Epithelial cell of prostate (primary cell): ENCODE measurements around the gene LRRC42.
"Not testable (repeated sequence)": the region's sequence is repeated elsewhere in the genome, so short reads cannot be mapped to it uniquely, and the experiment has no call there.

Experiments used
- DNase-seq: peaks from one replicate; pipeline ENCODE4 v3.0.0-alpha.2; 2011; ENCODE audit warnings: low read depth, low spot score
- H3K27ac ChIP-seq: fragments of 450-650 bp; 2 replicates; pipeline ENCODE4 v1.5.1; 2017; ENCODE audit warnings: mild to moderate bottlenecking

LRRC42 gene

DNA sequence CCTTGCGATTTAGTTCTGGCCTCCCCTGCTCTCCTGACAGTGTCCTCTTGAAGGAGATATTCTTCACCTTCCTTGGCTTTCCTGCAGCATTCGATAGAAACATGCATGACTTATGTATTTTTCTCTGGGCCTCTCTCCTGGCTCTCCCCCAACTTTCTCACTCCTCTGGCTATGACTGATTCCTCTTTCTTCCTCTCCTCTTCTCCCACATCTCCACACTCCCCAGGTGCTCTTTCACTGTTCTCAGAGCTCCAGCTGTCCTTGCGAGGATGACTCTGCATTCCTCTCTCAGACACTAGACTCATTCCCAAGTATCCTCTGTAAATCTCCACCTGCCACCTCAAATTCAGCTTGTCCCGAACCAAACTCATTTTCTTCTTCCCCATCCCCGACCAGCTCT lies 18.0 kb downstream of the LRRC42 start:
- H3K27ac ChIP-seq = no peak overlapping the region
- DNase-seq = no peak

DNA sequence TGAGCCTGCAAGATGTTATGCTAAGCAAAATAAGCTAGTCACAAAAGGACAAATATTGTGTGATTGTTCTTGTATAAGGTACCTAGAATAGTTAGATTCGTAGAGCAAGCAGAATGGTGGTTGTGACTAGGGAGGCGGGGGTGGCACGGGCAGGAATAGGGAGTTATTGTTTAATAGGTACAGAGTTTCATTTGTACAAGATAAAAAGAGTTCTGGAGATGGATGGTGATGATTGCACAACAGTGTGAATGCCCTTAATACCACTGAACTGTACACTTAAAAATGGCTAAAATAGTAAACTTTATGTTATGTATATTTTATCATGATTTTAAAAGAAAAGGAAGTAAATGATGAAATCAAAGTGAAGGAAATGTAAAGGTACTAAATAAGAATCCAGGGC lies 20.6 kb downstream of the LRRC42 start:
- DNase-seq = no peak
- no peak overlapping the region for H3K27ac ChIP-seq

DNA sequence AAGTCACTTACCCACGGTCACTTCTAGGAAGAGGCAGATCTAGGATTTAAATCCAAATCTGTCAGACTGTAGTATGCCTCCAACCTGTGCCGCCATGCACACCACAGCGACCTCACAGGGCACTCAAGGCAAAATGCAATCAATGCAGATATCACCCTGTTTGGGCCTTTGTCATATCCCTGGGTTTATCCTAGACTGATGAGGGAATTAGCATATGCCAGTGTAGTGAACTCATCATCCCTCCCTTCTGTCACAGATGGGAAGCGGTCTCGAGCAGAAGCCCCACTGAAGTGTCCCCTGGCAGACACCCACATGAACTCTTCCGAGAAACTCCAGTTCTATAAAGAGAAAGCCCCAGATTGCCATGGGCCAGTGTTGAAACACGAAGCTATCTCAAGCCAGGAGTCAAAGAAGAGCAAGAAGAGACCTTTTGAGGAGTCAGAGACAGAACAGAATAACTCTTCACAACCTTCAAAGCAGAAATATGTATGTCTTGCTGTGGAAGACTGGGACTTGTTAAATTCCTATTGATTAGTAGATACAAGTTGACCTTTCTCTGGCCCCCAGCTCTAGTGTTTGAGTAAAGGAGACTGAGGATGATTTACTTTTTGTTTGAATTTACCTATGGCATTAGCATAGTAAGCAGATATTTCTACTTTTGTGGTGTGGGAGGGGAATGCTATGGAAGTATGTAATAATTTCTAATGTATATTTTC lies 21.4 kb downstream of the LRRC42 start:
- H3K27ac ChIP-seq = no peak overlapping the region
- no peak for DNase-seq

DNA sequence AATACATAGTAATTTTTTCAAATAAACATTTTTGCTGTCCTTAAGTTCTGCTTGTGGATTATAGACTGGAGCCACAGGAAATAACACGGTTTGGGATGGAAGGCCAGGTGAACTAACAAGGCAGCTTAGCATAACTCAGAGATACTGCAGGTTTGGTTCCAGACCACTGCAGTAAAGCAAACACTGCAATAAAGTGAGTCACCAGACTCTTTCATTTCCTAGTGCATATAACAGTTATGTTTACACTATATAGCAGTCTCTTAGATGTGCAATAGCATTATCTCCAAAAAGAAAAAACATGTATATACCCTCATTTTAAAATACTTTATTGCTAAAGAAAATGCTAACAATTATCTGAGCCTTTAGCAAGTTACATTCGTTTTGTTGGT lies 22.0 kb downstream of the LRRC42 start:
- H3K27ac ChIP-seq = no peak overlapping the region
- peak; percentile 2 for DNase-seq

DNA sequence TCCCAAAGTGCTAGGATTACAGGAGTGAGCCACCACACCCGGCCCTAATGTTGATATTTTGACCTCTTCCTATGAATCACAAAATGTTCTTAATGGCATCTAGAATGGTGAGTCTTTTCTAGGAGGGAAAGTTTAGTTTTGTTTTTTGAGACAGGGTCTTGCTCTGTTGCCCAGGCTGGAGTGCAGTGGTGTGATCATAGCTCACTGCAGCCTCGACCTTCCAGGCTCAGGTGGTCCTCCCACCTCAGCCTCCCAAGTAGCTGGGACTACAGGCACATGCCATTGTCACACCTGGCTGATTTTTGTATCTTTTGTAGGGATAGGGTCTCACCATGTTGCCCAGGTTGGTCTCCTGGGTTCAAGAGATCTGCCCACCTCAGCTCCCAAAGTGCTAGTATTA lies 23.2 kb downstream of the LRRC42 start:
- not testable (repeated sequence) for H3K27ac ChIP-seq, DNase-seq

DNA sequence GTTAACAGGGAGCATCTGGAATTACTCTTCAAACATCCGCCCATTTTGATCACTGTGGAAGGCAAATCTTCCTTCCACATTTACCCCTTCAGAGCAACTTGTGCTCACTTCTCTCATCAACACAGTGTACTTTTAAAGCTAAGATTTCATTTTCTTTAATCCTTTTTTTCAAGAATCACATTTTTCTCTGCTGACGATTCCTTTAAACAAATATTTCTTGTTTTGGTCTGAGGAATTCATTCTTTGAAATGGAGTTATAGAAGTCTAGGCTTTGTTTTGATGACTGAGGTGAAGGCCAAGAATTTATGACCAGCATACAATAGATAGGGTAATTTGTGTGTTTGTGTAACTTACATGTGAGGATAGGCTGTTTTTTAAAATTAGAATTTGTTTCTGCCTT lies 25.6 kb downstream of the LRRC42 start:
- no peak for DNase-seq
- no peak overlapping the region for H3K27ac ChIP-seq

DNA sequence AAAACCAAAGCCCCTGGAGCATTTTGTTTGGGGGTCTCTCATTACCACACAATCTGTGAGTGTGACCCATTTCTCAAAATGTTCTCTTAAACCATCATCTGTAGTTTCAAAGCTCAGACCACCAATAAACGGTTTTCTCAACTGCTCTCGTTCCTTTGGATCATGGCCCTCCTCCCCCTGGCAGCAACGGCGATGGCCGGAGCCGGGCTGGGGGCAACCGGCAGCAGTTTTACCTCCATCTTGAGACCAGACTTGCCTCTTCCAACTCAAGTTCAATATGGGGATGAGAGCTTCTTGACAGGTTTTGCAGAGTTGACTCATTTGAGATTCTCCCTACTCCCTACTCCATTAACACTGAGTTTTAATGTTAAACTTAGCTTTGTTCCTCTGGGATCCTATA lies 29.7 kb downstream of the LRRC42 start:
- DNase-seq = no peak
- H3K27ac ChIP-seq = no peak overlapping the region

DNA sequence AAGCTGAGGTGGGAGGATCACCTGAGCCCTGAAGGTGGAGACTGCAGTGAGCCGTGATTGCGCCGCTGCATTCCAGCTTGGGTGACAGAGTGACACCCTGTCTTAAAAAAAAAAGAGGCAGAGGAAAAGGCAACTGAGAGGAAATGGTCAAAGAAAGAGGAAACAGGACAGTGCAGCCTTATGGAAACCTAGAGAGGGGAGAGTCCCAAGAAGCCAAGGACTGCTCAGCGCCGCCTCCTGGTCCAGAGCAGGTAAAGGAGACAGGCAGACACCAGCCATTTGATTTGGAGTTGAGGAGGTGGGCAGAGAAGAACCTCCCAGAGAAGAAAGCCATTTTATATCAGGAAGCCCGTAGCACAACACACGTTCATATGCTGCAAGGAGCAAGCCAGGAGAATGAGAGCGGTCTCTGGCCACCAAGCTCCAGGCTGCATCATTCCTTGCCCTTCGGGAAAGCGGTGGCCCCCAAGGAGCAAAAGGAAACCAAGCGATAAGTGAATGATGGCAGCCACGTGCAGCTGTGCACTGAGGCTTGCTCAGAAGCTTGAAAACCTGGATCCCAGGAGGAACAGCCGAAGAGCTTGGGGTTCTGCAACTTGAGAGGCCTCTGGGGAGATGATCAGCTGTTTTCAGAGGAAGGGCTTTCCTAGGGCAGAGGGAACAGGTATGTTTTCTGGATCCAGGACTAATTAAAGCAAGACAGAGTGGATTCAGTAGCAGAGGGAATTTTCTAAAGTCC lies 33.7 kb downstream of the LRRC42 start:
- DNase-seq = no peak
- H3K27ac ChIP-seq = no peak overlapping the region

DNA sequence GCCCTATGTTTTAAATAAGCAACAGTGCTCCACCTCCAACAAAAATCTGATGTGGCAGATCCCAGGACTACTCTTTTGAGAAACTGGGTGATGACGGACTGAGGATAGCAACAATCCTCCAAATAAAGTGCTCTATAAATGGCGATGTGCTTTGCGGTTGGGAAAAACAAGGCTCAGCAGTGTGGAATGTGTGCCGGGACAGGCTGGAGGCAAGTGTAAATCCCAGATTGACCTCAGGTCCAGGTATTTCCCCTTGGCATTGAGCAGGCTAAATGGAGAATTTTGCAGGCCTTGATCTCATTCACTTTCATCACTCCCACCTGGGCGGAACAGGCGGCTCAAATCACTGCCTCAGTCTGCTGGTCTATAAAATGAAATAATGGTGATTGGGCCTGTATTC lies 35.1 kb downstream of the LRRC42 start:
- H3K27ac ChIP-seq = no peak overlapping the region
- DNase-seq = no peak

DNA sequence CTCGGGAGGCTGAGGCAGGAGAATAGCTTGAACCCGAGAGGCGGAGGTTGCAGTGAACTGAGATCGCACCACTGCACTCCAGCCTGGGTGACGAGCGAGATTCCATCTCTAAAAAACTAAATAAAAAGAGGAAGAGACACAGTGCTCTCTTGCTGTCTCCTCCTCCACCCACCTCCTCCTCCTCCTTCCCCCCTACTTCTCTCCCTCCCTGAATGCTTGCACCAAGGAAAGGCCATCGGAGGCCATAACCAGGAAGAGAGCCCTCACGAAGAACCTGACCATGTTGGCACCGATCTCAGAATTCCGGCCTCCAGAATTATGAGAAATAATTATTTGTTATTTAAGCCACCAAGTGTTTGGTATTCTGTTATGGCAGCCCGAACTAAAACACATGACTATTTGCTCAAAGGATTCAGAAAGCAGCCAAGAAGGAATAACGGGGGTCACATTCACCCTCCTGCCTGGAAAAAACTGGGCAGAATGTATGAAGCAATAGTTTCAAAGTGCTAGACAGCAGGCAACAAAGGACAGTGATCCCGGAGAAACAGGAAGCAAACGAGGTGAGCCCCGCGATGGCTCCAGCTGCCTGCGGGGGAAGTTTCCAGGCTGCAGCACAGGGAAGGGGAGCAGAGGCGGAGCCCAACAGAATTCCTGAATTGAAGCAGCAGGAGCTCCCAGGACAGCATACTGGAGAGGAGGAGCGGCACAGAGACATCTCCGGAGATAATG lies 36.0 kb downstream of the LRRC42 start:
- DNase-seq = no peak
- H3K27ac ChIP-seq = no peak overlapping the region

DNA sequence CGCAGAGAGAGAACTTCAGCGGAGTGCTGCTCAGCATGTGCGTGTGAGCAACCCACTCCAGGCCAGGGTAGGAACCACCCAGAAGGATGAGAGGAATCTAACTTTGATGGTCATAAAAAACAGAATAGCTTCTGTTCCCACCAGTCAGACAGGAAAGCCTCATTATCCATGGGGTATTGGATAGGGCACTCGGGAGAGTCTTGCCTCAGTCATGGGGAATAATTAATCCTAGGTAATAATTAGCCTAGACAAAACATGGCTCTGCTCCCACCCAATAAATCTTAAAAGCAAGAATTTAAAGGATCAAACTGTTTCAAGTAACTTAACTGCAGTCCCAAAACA lies 36.6 kb downstream of the LRRC42 start:
- H3K27ac ChIP-seq = no peak overlapping the region
- no peak for DNase-seq

DNA sequence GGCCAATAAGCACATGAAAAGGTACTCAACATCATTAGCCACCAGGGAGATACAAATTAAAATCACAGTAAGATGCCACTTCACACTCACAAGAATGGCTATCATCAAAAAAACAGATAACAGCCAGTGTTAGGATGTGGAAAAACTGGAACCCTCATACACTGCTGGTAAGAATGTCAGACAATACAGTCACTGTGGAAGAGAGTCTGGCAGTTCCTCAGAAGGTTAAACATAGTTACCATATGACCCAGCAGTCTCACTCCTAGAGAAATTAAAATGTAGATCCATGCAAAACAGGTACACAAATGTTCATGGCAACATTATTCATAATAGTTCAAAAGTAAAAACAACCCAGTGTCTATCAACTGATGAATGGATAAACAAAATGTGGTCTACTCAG lies 38.6 kb downstream of the LRRC42 start:
- no peak for DNase-seq
- H3K27ac ChIP-seq = no peak overlapping the region

DNA sequence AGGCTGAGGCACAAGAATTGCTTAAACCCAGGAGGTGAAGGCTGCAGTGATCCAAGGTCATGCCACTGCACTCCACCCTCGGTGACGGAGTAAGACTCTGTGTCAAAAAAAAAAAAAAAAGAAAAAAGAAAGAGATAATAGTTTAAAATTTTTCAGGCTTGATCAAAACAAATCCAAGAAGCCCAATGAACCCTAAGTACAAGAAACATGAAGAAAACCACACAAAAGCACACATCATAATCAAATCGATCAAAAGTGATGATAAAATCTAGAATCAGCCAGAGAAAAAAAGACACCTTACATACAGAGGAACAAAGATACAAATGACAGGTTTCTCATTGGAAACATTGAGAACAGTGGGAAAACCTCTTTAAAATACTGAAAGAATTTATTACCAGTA lies 40.3 kb downstream of the LRRC42 start:
- no peak overlapping the region for H3K27ac ChIP-seq
- no peak for DNase-seq

DNA sequence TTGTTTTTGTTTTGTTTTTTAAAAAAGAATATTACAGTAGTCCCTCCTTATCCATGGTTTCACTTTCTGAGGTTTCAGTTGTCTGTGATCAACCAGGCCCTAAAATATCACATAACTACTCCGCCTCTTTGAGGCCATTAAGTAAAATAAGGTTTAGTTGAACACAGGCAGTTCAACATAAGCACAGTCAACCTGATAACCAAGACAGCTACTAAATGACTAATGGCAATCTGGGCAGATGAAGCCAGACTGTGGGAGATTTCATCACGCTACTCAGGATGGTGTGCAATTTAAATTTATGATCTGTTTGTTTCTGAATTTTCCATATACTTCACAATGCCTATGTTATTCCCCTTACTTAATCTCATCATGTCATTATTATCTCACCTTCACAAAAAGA lies 41.7 kb downstream of the LRRC42 start:
- no peak overlapping the region for H3K27ac ChIP-seq
- no peak for DNase-seq

DNA sequence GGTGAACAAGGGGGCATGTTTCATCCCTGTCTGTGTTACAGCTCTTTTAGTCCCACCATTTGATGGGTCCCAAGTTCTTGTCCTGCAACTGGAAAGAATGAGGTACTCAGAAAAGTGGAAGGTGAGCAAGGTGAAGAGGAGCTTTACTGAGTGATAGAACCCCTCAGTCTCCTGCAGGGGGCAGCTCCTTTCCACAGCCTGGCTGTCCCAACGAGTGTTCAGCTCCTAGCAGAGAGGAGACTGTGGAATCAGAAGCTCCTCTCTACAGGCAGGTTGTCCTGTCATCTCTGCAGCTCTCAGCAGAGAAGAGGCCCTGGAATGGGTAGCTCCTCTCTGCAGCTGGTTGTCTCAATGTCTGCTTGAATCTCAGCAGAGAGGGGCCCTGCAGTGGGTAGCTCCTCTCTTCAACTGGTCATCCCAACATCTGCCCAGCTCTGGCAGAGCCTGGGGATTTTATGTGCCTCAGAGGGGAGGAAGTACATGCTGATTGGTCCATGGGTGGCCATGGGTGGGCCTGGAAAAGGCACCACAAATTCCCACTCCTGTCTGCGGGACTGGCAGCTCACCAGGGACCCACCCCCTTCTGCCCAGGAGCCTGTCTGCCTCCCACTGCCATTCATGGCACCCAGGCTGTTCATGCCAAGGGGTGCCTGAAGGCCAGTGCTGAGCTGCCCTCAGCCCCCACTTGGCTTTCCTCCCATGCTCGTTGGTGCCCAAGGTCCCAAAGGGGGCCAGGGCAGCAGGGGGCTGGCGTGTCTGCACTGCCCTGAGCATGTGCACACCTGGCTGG lies 46.1 kb downstream of the LRRC42 start:
- no peak for DNase-seq
- H3K27ac ChIP-seq = no peak overlapping the region

DNA sequence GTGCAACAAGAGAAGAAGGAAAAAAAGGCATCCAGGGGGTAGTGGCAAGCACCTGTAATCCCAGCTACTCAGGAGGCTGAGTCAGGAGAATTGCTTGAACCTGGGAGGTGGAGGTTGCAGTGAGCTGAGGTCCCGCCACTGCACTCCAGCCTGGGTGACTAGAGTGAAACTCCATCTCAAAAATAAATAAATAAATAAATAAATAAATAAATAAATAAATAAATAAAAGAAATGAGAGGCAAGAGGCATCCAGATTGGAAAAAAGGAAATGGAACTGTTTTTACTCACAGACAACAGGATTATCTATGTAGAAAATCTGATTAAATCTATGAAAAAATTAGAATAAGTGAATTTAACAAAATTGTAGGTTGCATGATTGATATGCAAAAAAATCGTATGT lies 48.4 kb downstream of the LRRC42 start:
- not testable (repeated sequence) for DNase-seq, H3K27ac ChIP-seq

DNA sequence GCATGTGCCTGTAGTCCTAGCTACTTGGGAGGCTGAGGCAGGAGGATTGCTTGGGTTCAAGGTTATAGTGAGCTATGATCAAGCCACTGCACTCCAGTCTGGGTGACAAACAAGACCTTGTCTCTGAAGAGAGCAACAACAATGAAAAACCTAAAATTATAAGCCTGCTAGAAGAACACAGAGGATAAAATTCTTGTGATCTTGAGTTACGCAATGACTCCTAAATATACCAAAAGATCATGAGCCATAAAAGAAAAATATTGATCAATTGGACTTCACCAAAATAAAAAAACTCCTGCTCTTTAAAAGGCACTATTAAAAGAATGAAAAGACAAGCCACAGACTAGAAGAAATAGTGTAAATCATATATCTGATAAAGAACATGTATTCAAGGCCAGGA lies 49.5 kb downstream of the LRRC42 start:
- no peak overlapping the region for H3K27ac ChIP-seq
- no peak for DNase-seq

DNA sequence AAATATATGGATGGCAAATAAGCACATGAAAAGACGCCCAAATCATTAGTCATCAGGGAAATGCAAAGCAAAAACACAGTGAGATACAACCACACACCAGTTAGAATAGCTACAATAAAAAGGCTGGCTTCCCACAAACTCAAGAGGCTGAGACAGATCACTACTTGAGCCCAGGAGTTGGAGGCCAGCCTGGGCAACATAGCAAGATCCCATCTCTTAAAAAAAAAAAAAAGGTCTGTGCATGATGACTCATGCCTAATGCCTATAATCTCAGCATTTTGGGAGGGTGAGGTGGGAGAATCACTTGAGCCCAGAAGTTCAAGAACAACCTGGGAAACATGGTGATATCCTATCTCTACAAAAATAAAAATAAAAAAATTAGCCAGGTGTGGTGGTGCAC lies 52.1 kb downstream of the LRRC42 start:
- DNase-seq = no peak
- H3K27ac ChIP-seq = no peak overlapping the region

DNA sequence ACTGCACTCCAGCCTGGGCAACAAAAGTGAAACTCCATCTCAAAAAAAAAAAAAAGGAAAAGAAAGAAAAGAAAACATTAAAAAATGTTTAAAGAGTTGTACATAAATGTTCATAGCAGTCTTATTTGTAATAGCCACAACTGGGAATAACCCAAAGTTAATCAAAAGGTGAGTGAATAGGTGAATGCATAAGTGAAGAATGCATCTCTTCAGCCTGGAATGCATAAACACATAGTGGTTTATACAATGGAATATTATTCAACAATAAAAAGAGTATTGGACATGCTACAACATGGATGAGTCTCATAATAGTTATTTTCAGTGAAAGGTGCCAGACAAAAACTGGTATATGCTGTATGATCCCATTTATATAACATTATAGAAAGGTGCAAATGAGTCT lies 53.8 kb downstream of the LRRC42 start:
- DNase-seq = peak; percentile 29
- no peak overlapping the region for H3K27ac ChIP-seq

DNA sequence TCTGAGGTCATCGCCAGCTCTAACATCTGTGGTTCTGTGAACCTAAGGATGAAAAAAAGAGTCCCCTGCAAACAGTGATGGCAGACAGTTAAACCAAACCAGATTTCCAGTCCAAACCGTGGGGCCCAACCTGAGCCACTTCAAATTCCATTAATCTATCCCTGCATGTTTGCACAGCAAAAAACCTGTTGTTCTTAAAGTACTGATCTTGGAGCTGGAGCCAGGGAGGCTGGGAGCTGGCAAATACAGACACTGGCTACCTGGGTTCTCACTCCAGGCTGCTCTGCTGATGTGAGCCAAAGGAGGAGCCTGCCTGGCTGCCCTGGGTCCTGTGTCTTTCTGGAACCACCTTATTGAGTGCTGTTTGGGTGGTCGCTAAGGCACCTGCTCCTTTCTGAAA lies 55.4 kb downstream of the LRRC42 start:
- DNase-seq = no peak
- H3K27ac ChIP-seq = no peak overlapping the region
